ENCODE data around the gene KSR1. TPM values are rescaled to one million over a fixed set of nuclear protein-coding genes. Genes with fewer than 3 reads are reported as not detected.

Gene KSR1
- total RNA-seq, 1 experiment from 2014 or later = 21.7 TPM

GRCh38 chr17:27422601-27423000 lies 33.6 kb upstream of the KSR1 start:
- no peak overlapping the region for H3K27ac ChIP-seq (ENCODE audit: low read length)
- ChIA-PET CTCF (interaction anchor here (0.6 kb wide), 1 partner anchor 1029 kb away, joined by 10 read pairs; no protein-coding TSS in a partner anchor), POLR2A (no interaction called here)
- no TSS peak for BruUV-seq (replicated peaks)
- no peak for ATAC-seq
- no peak for TF ChIP-seq POLR2AphosphoS5 (IDR thresholded peaks at IDR 0.05; ENCODE audit: low read depth, low read length)
- no peak for TF ChIP-seq REST (IDR thresholded peaks at IDR 0.05; ENCODE audit: insufficient read depth in 1 of 2, low read depth in 2 of 2, low read length in 1 of 2)
- no peak for TF ChIP-seq SIN3A (IDR thresholded peaks at IDR 0.05; ENCODE audit: borderline replicate concordance, insufficient read depth, low read depth, low read length)
- no peaks in the 10 kb centered on the region for H3K4me1 ChIP-seq (ENCODE audit: control insufficient read depth, insufficient read depth, low read length)
- no peaks in the 10 kb centered on the region for H3K9me3 ChIP-seq (ENCODE audit: control insufficient read depth, insufficient read depth, low read depth, low read length)
- intact Hi-C loops (cut with micrococcal nuclease; ENCODE audit: unreplicated experiment) = no loop called here
- DNase-seq (ENCODE audit: low read depth, low spot score) = no peak
- no peak overlapping the region for H3K4me3 ChIP-seq (ENCODE audit: low read depth in 2 of 2, low read length in 2 of 2)
- H3K36me3 ChIP-seq (ENCODE audit: control insufficient read depth, insufficient read depth, low read length) = no peaks in the 10 kb centered on the region
- in situ Hi-C loops (cut with HindIII; ENCODE audit: low pct_unique_long_range_greater_than_20kb, low sequenced_read_pairs) = no loop called here
- no peaks in the 10 kb centered on the region for H3K27me3 ChIP-seq (ENCODE audit: control insufficient read depth, insufficient read depth, low read length)

GRCh38 chr17:27423651-27424050 lies 32.6 kb upstream of the KSR1 start:
- TF ChIP-seq CTCF (IDR thresholded peaks at IDR 0.05) (no peak), REST (IDR thresholded peaks at IDR 0.05; ENCODE audit: insufficient read depth in 1 of 2, low read depth in 2 of 2, low read length in 1 of 2) (no peak), TCF7L2 (IDR thresholded peaks at IDR 0.05; ENCODE audit: low read depth, low read length) (no peak), SIN3A (IDR thresholded peaks at IDR 0.05; ENCODE audit: borderline replicate concordance, insufficient read depth, low read depth, low read length) (no peak), POLR2AphosphoS5 (IDR thresholded peaks at IDR 0.05; ENCODE audit: low read depth, low read length) (no peak)
- Histone ChIP-seq H3K27me3 (ENCODE audit: control insufficient read depth, insufficient read depth, low read length) (no peaks in the 10 kb centered on the region), H3K27ac (ENCODE audit: low read length) (no peak overlapping the region), H3K9me3 (ENCODE audit: control insufficient read depth, insufficient read depth, low read depth, low read length) (no peaks in the 10 kb centered on the region), H3K4me3 (ENCODE audit: low read depth in 2 of 2, low read length in 2 of 2) (no peak overlapping the region), H3K36me3 (ENCODE audit: control insufficient read depth, insufficient read depth, low read length) (no peaks in the 10 kb centered on the region), H3K4me1 (ENCODE audit: control insufficient read depth, insufficient read depth, low read length) (no peaks in the 10 kb centered on the region)
- ATAC-seq (no peak), DNase-seq (ENCODE audit: low read depth, low spot score) (no peak)
- in situ Hi-C loops (cut with HindIII; ENCODE audit: low pct_unique_long_range_greater_than_20kb, low sequenced_read_pairs) = no loop called here
- BruUV-seq (replicated peaks) = no TSS peak
- POLR2A ChIA-PET = interaction anchor here (0.7 kb wide), 1 partner anchor 753 kb away, joined by 3 read pairs; no protein-coding TSS in a partner anchor
- CTCF ChIA-PET = no interaction called here
- intact Hi-C loops (cut with micrococcal nuclease; ENCODE audit: unreplicated experiment) = no loop called here

All from Panc1 (cell line).